K562 (cell line): ENCODE results near the gene ZBTB46. TPM values are rescaled to one million over a fixed set of nuclear protein-coding genes. Genes with fewer than 3 reads are reported as not detected.

ENCODE experiments used
- ARID1B ChIP-seq: fragments of 450-650 bp; IDR thresholded peaks from 2 replicates; pipeline ENCODE4 v1.6.1; 2016; ENCODE audit warnings: antibody characterized with exemption, mild to moderate bottlenecking, inconsistent platforms
- BRCA1 ChIP-seq, 2 experiments: fragments of 450-650 bp in 1 of 2; sonication (generic) in 1 of 2; formaldehyde crosslinking in 1 of 2; IDR thresholded peaks; 2 replicates each; pipeline versions ENCODE4 v1.5.0 to v1.6.1; 2017 to 2020; ENCODE audit warnings: mild to moderate bottlenecking in 1 of 2, missing genetic modification reagents in 1 of 2
- FOXJ2 ChIP-seq: fragments of 200-800 bp; sonication (Bioruptor generic); IDR thresholded peaks from 2 replicates; pipeline ENCODE4 v1.6.1; 2016; ENCODE audit warnings: missing genetic modification characterization, missing compliant biosample characterization
- GABPB2 ChIP-seq: fragments of 250-450 bp; sonication (Bioruptor Pico); conservative IDR thresholded peaks from 2 replicates; pipeline ENCODE4 v1.5.1; 2021; ENCODE audit warnings: mild to moderate bottlenecking
- GTF2F1 ChIP-seq: IDR thresholded peaks from 2 replicates; pipeline ENCODE4 v1.6.1; 2011; ENCODE audit warnings: low read depth, low read length, improper control_type of control experiment
- KLF16 ChIP-seq: IDR thresholded peaks from 2 replicates; pipeline ENCODE4 v1.6.1; 2016; ENCODE audit warnings: antibody characterized with exemption
- LCOR ChIP-seq: sonication (generic); formaldehyde crosslinking; IDR thresholded peaks from 2 replicates; pipeline ENCODE4 v1.8.0; 2022; ENCODE audit warnings: mild to moderate bottlenecking, missing genetic modification reagents
- MEF2D ChIP-seq: conservative IDR thresholded peaks from 2 replicates; pipeline ENCODE4 v1.6.1; 2016; ENCODE audit warnings: low read depth, missing genetic modification characterization, missing compliant biosample characterization
- NR2C2 ChIP-seq, 2 experiments: fragments of 200-800 bp in 1 of 2; sonication (Bioruptor generic) in 1 of 2; sonication (generic) in 1 of 2; formaldehyde crosslinking in 1 of 2; IDR thresholded peaks; 2 replicates each; pipeline versions ENCODE4 v1.6.1 to v1.8.0; 2016 to 2022; ENCODE audit warnings: mild to moderate bottlenecking in 1 of 2, missing compliant biosample characterization in 1 of 2, missing genetic modification characterization in 1 of 2, missing genetic modification reagents in 1 of 2
- PRMT5 ChIP-seq: sonication (generic); formaldehyde crosslinking; IDR thresholded peaks from 2 replicates; pipeline ENCODE4 v1.5.0; 2020; ENCODE audit warnings: missing genetic modification reagents
- RBM22 ChIP-seq: fragments of 200-400 bp; formaldehyde crosslinking; IDR thresholded peaks from 2 replicates; pipeline ENCODE4 v1.6.1; 2018; ENCODE audit warnings: low read length, low read depth; ENCODE audit not compliant: poor library complexity, severe bottlenecking
- SIRT6 ChIP-seq: IDR thresholded peaks from one replicate; pipeline ENCODE4 v1.6.1; 2012; ENCODE audit warnings: low read depth, mild to moderate bottlenecking, control low read depth, inconsistent platforms, low read length, moderate library complexity
- SMAD4 ChIP-seq: fragments of 250-450 bp; sonication (Bioruptor Pico); conservative IDR thresholded peaks from 2 replicates; pipeline ENCODE4 v1.8.0; 2021; ENCODE audit warnings: inconsistent platforms, mild to moderate bottlenecking, moderate library complexity
- TEAD2 ChIP-seq: fragments of 450-650 bp; IDR thresholded peaks from 2 replicates; pipeline ENCODE4 v1.6.1; 2016; ENCODE audit warnings: missing genetic modification characterization, control low read depth, missing compliant biosample characterization
- ZNF140 ChIP-seq: fragments of 250-450 bp; sonication (Bioruptor Pico); IDR thresholded peaks from 2 replicates; pipeline ENCODE4 v1.8.0; 2021; ENCODE audit warnings: moderate library complexity, mild to moderate bottlenecking, inconsistent platforms
- ZNF354B ChIP-seq: fragments of 250-450 bp; sonication (Bioruptor Pico); IDR thresholded peaks from 2 replicates; pipeline ENCODE4 v1.4.0; 2020
- ZNF764 ChIP-seq: fragments of 250-450 bp; sonication (Bioruptor Pico); IDR thresholded peaks from 2 replicates; pipeline ENCODE4 v1.4.0; 2020; ENCODE audit warnings: low read depth, mild to moderate bottlenecking, moderate library complexity
- polyA plus RNA-seq, 8 experiments: library from polyadenylated mRNA; depleted of rRNA in 4 of 8; stranded (reverse) in 5 of 8; unstranded in 3 of 8; fragments of >200 nt; fragmentation: Nextera tagmentation in 2 of 8; fragmentation: Illumina TruSeq in 1 of 8; extraction: Ambion mirVana in 2 of 8; extraction: Trizol in 1 of 8; gene quantifications; 2 replicates each; pipeline versions ENCODE4 v1.2.1 to v1.2.3, GENCODE V29; 2011 to 2014; ENCODE audit warnings: inconsistent platforms in 1 of 8, missing spikeins in 1 of 8
- total RNA-seq, 7 experiments: library from RNA; depleted of rRNA in 6 of 7; stranded (reverse); fragments of >200 nt in 6 of 7; fragmentation: Illumina TruSeq in 2 of 7; extraction: Trizol in 2 of 7; gene quantifications; 2 replicates each; pipeline versions ENCODE4 v1.2.1 to v1.2.3, GENCODE V29; 2011 to 2021; ENCODE audit warnings: low replicate concordance in 1 of 7
- TF ChIP-seq, protein P1 (sequence below), 2 experiments: fragments of 150-350 bp in 1 of 2; IDR thresholded peaks; 2 replicates each; pipeline ENCODE4 v1.6.1; 2012 to 2016; ENCODE audit warnings: low read depth in 2 of 2, low read length in 2 of 2, mild to moderate bottlenecking in 1 of 2, moderate library complexity in 1 of 2
- TF ChIP-seq, protein P2 (sequence below), 2 experiments: fragments of 200-800 bp in 1 of 2; sonication (Bioruptor generic) in 1 of 2; sonication (generic) in 1 of 2; formaldehyde crosslinking in 1 of 2; IDR thresholded peaks in 1 of 2; conservative IDR thresholded peaks in 1 of 2; 2 replicates each; pipeline versions ENCODE4 v1.5.0 to v1.6.1; 2016 to 2020; ENCODE audit warnings: missing compliant biosample characterization in 1 of 2, missing genetic modification characterization in 1 of 2, missing genetic modification reagents in 1 of 2

The ZBTB46 gene
- total and polyA plus RNA-seq, 9 of the 15 experiments (the other 6 are each of a cell fraction or from before 2014, with no cell fraction given) = 0.29 to 4.1 (median 1.1) TPM

DNA sequence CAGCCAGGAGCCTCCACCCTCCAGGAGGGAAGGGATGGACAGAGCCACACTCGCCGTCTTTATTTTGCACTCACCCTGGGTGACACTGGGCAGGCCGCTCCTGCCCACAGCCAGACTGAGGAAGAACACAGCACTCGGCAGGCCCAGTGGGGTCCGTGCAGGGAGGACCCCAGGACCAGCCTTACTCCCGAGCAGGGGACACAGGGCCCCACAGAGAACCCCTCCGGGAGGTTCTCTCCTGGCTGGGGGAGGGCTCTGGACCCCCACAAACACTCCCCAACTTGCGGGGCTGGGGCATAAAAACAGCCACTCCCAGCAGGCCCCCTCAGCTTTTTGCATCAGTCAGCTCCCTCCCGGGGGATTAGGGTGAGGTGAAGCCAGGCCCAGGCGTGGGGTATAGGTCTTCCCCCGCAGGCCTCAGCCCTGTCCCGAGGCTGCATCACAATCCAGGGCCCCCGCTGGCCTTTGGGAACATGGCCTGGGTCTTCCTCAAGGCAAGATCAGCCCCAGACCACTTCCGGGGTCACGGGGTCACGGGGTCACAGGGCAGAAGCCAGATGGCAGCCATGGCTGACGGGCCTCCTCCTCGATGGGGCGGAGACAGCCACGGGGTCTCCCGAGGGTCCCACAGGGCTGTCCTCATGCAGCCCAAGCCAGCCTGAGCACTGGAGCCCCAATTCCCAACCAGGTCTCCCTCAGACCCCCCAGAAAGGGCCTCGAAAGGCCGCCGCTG is 131.4 kb downstream of the ZBTB46 start (continued):
- no peak for TF ChIP-seq FOXJ2 (tag)
- no peak for TF ChIP-seq BRCA1 (IDR thresholded peaks at IDR 0.05)
- no peak for TF ChIP-seq BRCA1 (CRISPR knock-in tag; IDR thresholded peaks at IDR 0.05)
- TF ChIP-seq ZNF354B (CRISPR knock-in tag) = no peak
- 0 out of 2 replicates have a peak, but pooled peaks have one; percentile 3 for TF ChIP-seq ARID1B
- TF ChIP-seq RBM22 = peak; percentile 88
- TF ChIP-seq, protein P1, sequence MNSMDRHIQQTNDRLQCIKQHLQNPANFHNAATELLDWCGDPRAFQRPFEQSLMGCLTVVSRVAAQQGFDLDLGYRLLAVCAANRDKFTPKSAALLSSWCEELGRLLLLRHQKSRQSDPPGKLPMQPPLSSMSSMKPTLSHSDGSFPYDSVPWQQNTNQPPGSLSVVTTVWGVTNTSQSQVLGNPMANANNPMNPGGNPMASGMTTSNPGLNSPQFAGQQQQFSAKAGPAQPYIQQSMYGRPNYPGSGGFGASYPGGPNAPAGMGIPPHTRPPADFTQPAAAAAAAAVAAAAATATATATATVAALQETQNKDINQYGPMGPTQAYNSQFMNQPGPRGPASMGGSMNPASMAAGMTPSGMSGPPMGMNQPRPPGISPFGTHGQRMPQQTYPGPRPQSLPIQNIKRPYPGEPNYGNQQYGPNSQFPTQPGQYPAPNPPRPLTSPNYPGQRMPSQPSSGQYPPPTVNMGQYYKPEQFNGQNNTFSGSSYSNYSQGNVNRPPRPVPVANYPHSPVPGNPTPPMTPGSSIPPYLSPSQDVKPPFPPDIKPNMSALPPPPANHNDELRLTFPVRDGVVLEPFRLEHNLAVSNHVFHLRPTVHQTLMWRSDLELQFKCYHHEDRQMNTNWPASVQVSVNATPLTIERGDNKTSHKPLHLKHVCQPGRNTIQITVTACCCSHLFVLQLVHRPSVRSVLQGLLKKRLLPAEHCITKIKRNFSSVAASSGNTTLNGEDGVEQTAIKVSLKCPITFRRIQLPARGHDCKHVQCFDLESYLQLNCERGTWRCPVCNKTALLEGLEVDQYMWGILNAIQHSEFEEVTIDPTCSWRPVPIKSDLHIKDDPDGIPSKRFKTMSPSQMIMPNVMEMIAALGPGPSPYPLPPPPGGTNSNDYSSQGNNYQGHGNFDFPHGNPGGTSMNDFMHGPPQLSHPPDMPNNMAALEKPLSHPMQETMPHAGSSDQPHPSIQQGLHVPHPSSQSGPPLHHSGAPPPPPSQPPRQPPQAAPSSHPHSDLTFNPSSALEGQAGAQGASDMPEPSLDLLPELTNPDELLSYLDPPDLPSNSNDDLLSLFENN (IDR thresholded peaks at IDR 0.05; ENCODE audit: low read depth in 2 of 2, low read length in 2 of 2) = no peak
- TF ChIP-seq MEF2D (tag) = no peak
- no peak for TF ChIP-seq GABPB2
- no peak for TF ChIP-seq LCOR (CRISPR knock-in tag)
- TF ChIP-seq, protein P2, sequence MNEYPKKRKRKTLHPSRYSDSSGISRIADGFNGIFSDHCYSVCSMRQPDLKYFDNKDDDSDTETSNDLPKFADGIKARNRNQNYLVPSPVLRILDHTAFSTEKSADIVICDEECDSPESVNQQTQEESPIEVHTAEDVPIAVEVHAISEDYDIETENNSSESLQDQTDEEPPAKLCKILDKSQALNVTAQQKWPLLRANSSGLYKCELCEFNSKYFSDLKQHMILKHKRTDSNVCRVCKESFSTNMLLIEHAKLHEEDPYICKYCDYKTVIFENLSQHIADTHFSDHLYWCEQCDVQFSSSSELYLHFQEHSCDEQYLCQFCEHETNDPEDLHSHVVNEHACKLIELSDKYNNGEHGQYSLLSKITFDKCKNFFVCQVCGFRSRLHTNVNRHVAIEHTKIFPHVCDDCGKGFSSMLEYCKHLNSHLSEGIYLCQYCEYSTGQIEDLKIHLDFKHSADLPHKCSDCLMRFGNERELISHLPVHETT (CRISPR knock-in tag; conservative IDR thresholded peaks at IDR 0.05 in 1 of 2, IDR thresholded peaks at IDR 0.05 in 1 of 2) = no peak
- peak; percentile 94 for TF ChIP-seq NR2C2 (CRISPR knock-in tag; IDR thresholded peaks at IDR 0.05)
- TF ChIP-seq NR2C2 (tag; IDR thresholded peaks at IDR 0.05) = peak; percentile 95
- no peak for TF ChIP-seq SIRT6
- no peak for TF ChIP-seq GTF2F1
- no peak for TF ChIP-seq ZNF140 (CRISPR knock-in tag)
- TF ChIP-seq PRMT5 (CRISPR knock-in tag) = no peak
- no peak for TF ChIP-seq ZNF764 (CRISPR knock-in tag)
- TF ChIP-seq SMAD4 (CRISPR knock-in tag) = no peak
- TF ChIP-seq TEAD2 (tag) = no peak
- TF ChIP-seq KLF16 = no peak
